ENCODE results near the gene POLR3H. TPM values are rescaled to one million over a fixed set of nuclear protein-coding genes. Genes with fewer than 3 reads are reported as not detected.

The POLR3H gene
- polyA plus RNA-seq, 3 donors = 9.4 to 19.0 (median 10.4) TPM

DNA sequence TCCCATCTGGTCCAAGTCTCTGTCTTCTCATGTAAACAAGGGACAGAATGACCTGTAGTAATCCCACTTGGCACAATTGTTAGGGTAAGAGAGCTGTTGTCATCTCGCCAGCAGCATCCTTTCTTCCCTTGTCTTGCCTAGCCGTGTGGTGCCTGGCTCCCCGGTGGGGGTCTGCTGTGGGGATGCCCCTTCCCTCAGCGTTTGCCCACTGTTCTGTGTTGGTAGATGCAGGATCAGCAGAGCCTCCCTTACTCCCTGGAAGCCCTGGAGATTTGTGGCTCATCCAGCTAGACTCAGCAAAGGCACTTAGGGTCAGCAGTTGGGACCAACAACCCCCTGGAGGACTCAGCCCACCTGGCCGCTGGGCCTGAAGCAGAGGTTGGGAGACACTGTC is 62.3 kb downstream of the POLR3H start:
- TF ChIP-seq, protein P1, sequence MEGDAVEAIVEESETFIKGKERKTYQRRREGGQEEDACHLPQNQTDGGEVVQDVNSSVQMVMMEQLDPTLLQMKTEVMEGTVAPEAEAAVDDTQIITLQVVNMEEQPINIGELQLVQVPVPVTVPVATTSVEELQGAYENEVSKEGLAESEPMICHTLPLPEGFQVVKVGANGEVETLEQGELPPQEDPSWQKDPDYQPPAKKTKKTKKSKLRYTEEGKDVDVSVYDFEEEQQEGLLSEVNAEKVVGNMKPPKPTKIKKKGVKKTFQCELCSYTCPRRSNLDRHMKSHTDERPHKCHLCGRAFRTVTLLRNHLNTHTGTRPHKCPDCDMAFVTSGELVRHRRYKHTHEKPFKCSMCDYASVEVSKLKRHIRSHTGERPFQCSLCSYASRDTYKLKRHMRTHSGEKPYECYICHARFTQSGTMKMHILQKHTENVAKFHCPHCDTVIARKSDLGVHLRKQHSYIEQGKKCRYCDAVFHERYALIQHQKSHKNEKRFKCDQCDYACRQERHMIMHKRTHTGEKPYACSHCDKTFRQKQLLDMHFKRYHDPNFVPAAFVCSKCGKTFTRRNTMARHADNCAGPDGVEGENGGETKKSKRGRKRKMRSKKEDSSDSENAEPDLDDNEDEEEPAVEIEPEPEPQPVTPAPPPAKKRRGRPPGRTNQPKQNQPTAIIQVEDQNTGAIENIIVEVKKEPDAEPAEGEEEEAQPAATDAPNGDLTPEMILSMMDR (IDR thresholded peaks at IDR 0.05) = no peak
- no peaks in the 10 kb centered on the region for H3K27me3 Mint-ChIP-seq (ENCODE audit: low read depth in 3 of 3)
- 100% methylated on average over 1 of the region's 5 CpGs for WGBS (ENCODE audit: insufficient coverage)
- peak overlapping the region in 3 of 7 donors; percentile 13 to 33 (median 26) for H3K27ac Mint-ChIP-seq
- Histone ChIP-seq H3K79me2 (ENCODE audit: insufficient read depth, low read length) (peaks cover 96% of the 10 kb centered on the region), H4K20me1 (ENCODE audit: insufficient read depth, low read length) (peaks cover 94% of the 10 kb centered on the region), H3K27ac (ENCODE audit: low read depth in 1 of 2, low read length in 2 of 2) (peak overlapping the region in 1 of 2 donors; percentile 53), H3K4me3 (replicated peaks in 1 of 3; ENCODE audit: low read depth in 2 of 3, low read length in 3 of 3) (no peak overlapping the region), H2AFZ (ENCODE audit: insufficient read depth, low read depth, low read length, poor library complexity, severe bottlenecking) (no peak overlapping the region), H3K9me3 (replicated peaks in 1 of 2; ENCODE audit: control insufficient read depth in 1 of 2, insufficient read depth in 1 of 2, low read length in 2 of 2) (no peaks in the 10 kb centered on the region), H3K27me3 (ENCODE audit: control insufficient read depth in 2 of 2, insufficient read depth in 2 of 2, low read length in 2 of 2) (no peaks in the 10 kb centered on the region), H3K4me1 (ENCODE audit: control insufficient read depth in 1 of 2, insufficient read depth in 2 of 2, low read length in 2 of 2) (peaks cover 7 to 10% of the 10 kb centered on the region in 2 donors), H3K4me2 (replicated peaks; ENCODE audit: extremely low read depth, low read length, poor library complexity, severe bottlenecking) (no peak overlapping the region), H3K9ac (ENCODE audit: insufficient read depth, low read length, poor library complexity, severe bottlenecking) (no peak overlapping the region), H3K36me3 (replicated peaks in 1 of 2; ENCODE audit: control insufficient read depth in 1 of 2, insufficient read depth in 2 of 2, low read length in 2 of 2) (peaks cover 6 to 40% of the 10 kb centered on the region in 2 donors)
- H3K9me3 Mint-ChIP-seq = no peaks in the 10 kb centered on the region
- H3K4me1 Mint-ChIP-seq = peaks cover 36% of the 10 kb centered on the region
- no peak overlapping the region for H3K4me3 Mint-ChIP-seq
- intact Hi-C loops (cut with micrococcal nuclease) = no loop called here
- DNase-seq = no peak
- peaks cover 17 to 39% of the 10 kb centered on the region in 2 donors for H3K36me3 Mint-ChIP-seq

DNA sequence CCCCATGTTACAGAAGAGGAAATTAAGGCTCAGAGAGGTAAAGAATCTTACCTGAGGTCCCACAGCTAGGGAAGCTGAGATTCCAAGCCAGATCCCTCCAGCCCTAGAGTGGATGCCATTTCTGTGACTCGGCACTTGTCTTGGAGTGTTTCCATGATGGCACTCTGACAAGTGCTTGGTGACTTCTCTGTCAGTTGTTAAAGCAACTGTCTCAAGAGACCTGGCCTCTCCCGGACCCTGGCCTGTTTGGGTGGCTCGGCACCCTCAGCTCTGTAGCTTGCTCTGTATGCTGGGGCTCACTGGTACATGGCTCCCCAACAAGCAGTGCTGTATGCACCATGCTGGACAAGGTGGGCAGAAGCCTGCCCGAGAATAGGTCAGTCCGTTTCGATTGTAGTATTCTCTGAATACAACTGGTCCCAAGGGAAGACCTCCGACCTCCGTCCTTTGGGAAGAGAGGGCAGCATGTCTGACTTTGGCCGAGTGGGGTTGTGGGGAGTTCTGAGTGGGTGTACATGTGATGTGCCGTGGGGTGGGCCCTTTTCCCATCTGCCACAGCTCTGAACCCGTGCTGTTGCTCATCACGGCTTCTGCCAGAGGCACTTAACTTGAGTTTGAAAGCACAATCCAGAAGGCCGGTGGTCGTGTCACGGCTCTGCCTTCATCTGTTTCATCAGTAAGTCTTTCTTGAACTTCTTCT is 63.0 kb downstream of the POLR3H start:
- Histone ChIP-seq H3K27me3 (ENCODE audit: control insufficient read depth in 2 of 2, insufficient read depth in 2 of 2, low read length in 2 of 2) (no peaks in the 10 kb centered on the region), H3K27ac (ENCODE audit: low read depth in 1 of 2, low read length in 2 of 2) (peak overlapping the region in 1 of 2 donors; percentile 53), H3K36me3 (replicated peaks in 1 of 2; ENCODE audit: control insufficient read depth in 1 of 2, insufficient read depth in 2 of 2, low read length in 2 of 2) (peaks cover 6 to 38% of the 10 kb centered on the region in 2 donors), H3K4me2 (replicated peaks; ENCODE audit: extremely low read depth, low read length, poor library complexity, severe bottlenecking) (no peak overlapping the region), H2AFZ (ENCODE audit: insufficient read depth, low read depth, low read length, poor library complexity, severe bottlenecking) (no peak overlapping the region), H3K9me3 (replicated peaks in 1 of 2; ENCODE audit: control insufficient read depth in 1 of 2, insufficient read depth in 1 of 2, low read length in 2 of 2) (no peaks in the 10 kb centered on the region), H3K9ac (ENCODE audit: insufficient read depth, low read length, poor library complexity, severe bottlenecking) (no peak overlapping the region), H3K4me1 (ENCODE audit: control insufficient read depth in 1 of 2, insufficient read depth in 2 of 2, low read length in 2 of 2) (peaks cover 7 to 10% of the 10 kb centered on the region in 2 donors), H4K20me1 (ENCODE audit: insufficient read depth, low read length) (peaks cover 94% of the 10 kb centered on the region), H3K79me2 (ENCODE audit: insufficient read depth, low read length) (peaks cover 97% of the 10 kb centered on the region), H3K4me3 (replicated peaks in 1 of 3; ENCODE audit: low read depth in 2 of 3, low read length in 3 of 3) (no peak overlapping the region)
- intact Hi-C loops (cut with micrococcal nuclease) = no loop called here
- Mint-ChIP-seq H3K4me3 (no peak overlapping the region), H3K27me3 (ENCODE audit: low read depth in 3 of 3) (no peaks in the 10 kb centered on the region), H3K4me1 (peaks cover 36% of the 10 kb centered on the region), H3K36me3 (peaks cover 14 to 37% of the 10 kb centered on the region in 2 donors), H3K9me3 (no peaks in the 10 kb centered on the region), H3K27ac (peak overlapping the region in 2 of 7 donors; percentile 26 to 68)
- 94% methylated on average over 12 of the region's 15 CpGs for WGBS (ENCODE audit: insufficient coverage)
- TF ChIP-seq, protein P1 (IDR thresholded peaks at IDR 0.05) = no peak
- DNase-seq = no peak

Measured in CD14-positive monocyte (primary cell).